K562 (cell line): ENCODE results near the gene C1orf122. TPM values are rescaled to one million over a fixed set of nuclear protein-coding genes. Genes with fewer than 3 reads are reported as not detected.

Experiments used
- CSDE1 ChIP-seq, 2 experiments: fragments of 450-650 bp; IDR thresholded peaks; 2 replicates each; pipeline ENCODE4 v1.6.1; 2016; ENCODE audit warnings: mild to moderate bottlenecking in 1 of 2
- ETV1 ChIP-seq: fragments of 450-650 bp; conservative IDR thresholded peaks from 2 replicates; pipeline ENCODE4 v1.6.1; 2016; ENCODE audit warnings: missing genetic modification characterization, control low read depth, low read depth, missing compliant biosample characterization
- HDAC2 ChIP-seq: fragments of 450-650 bp; IDR thresholded peaks from 2 replicates; pipeline ENCODE4 v1.6.1; 2016; ENCODE audit warnings: mild to moderate bottlenecking
- HDAC8 ChIP-seq: fragments of 450-650 bp; IDR thresholded peaks from 2 replicates; pipeline ENCODE4 v1.6.1; 2016; ENCODE audit warnings: mild to moderate bottlenecking, missing genetic modification characterization, moderate library complexity, missing compliant biosample characterization
- KLF16 ChIP-seq: IDR thresholded peaks from 2 replicates; pipeline ENCODE4 v1.6.1; 2016; ENCODE audit warnings: antibody characterized with exemption
- L3MBTL2 ChIP-seq: fragments of 450-650 bp; IDR thresholded peaks from 2 replicates; pipeline ENCODE4 v1.6.1; 2016; ENCODE audit warnings: mild to moderate bottlenecking, moderate library complexity
- NR3C1 ChIP-seq: sonication (generic); formaldehyde crosslinking; IDR thresholded peaks from 2 replicates; pipeline ENCODE4 v1.8.1; 2022; ENCODE audit warnings: missing genetic modification reagents
- POU5F1 ChIP-seq: fragments of 150-350 bp; IDR thresholded peaks from 2 replicates; pipeline ENCODE4 v1.6.1; 2014; ENCODE audit warnings: borderline replicate concordance, low read length, low read depth, mild to moderate bottlenecking; ENCODE audit not compliant: partially characterized antibody
- SAP30 ChIP-seq: fragments of 200-600 bp; sonication (generic); IDR thresholded peaks from 2 replicates; pipeline ENCODE4 v1.6.1; 2012; ENCODE audit warnings: borderline replicate concordance, low read depth, mild to moderate bottlenecking, moderate library complexity, low read length, control low read depth, inconsistent platforms; ENCODE audit not compliant: insufficient read depth, poor library complexity, severe bottlenecking
- ZNF75A ChIP-seq: fragments of 450-650 bp; formaldehyde crosslinking; IDR thresholded peaks from 2 replicates; pipeline ENCODE4 v1.4.0; 2020; ENCODE audit warnings: mild to moderate bottlenecking
- polyA plus RNA-seq, 8 experiments: library from polyadenylated mRNA; depleted of rRNA in 4 of 8; stranded (reverse) in 5 of 8; unstranded in 3 of 8; fragments of >200 nt; fragmentation: Nextera tagmentation in 2 of 8; fragmentation: Illumina TruSeq in 1 of 8; extraction: Ambion mirVana in 2 of 8; extraction: Trizol in 1 of 8; gene quantifications; 2 replicates each; pipeline versions ENCODE4 v1.2.1 to v1.2.3, GENCODE V29; 2011 to 2014; ENCODE audit warnings: inconsistent platforms in 1 of 8, missing spikeins in 1 of 8
- total RNA-seq, 7 experiments: library from RNA; depleted of rRNA in 6 of 7; stranded (reverse); fragments of >200 nt in 6 of 7; fragmentation: Illumina TruSeq in 2 of 7; extraction: Trizol in 2 of 7; gene quantifications; 2 replicates each; pipeline versions ENCODE4 v1.2.1 to v1.2.3, GENCODE V29; 2011 to 2021; ENCODE audit warnings: low replicate concordance in 1 of 7
- TF ChIP-seq, protein P1 (sequence below): fragments of 450-650 bp; IDR thresholded peaks from 2 replicates; pipeline ENCODE4 v1.7.0; 2016; ENCODE audit warnings: borderline replicate concordance
- TF ChIP-seq, protein P2 (sequence below), 2 experiments: fragments of 450-650 bp; IDR thresholded peaks; 2 replicates each; pipeline ENCODE4 v1.6.1; 2018; ENCODE audit warnings: mild to moderate bottlenecking in 2 of 2, low read depth in 1 of 2; ENCODE audit not compliant: partially characterized antibody in 2 of 2
- TF ChIP-seq, protein P3 (sequence below): sonication (generic); formaldehyde crosslinking; IDR thresholded peaks from 2 replicates; pipeline ENCODE4 v1.8.1; 2023; ENCODE audit warnings: mild to moderate bottlenecking, missing genetic modification reagents
- TF ChIP-seq, protein P4 (sequence below): sonication (generic); formaldehyde crosslinking; IDR thresholded peaks from 2 replicates; pipeline ENCODE4 v1.8.0; 2023; ENCODE audit warnings: mild to moderate bottlenecking, missing genetic modification reagents

Gene C1orf122
- total and polyA plus RNA-seq, 9 of the 15 experiments (the other 6 are each of a cell fraction or from before 2014, with no cell fraction given), result 3.6 to 70.9 (median 17.3) TPM

DNA sequence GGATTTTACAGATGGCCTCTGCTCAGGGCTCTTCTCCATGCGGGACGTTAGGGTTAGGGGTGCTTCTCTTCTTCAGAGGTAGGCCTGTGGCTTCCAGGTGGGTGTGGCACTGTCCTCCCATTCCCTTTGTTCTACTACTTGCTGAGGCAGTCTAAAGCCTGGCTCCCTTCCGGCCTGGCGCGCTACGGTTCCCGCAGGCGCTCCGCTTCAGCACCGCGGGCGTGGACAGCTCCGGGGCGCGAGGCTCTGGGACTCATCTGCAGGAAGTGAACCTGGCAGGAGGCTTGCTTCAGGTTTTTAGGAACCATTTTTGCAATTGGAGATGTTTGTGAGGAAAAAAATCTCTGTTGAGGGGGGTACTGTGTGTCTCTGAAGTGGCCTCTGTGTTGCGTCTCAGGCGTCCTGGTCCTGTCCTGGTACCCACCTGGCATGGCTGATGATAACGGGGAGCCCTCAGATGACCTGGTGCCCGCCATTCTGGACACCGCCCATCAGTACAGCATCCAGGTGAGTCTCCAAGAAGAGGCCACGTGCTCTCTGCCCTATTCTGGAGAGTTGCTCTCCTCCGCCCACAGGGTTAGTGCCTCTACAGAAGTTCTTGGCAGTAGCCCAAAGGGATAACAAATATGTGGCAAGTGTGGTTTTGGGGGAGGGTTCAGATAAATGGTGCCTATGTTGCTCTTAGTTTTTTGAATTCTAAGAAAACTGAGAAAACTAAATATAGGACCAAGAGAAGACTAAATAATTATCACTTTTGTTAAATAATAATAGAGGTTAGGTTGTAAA lies 12.1 kb upstream of the C1orf122 start (continued):
- TF ChIP-seq POU5F1, result no peak
- TF ChIP-seq, protein P1, sequence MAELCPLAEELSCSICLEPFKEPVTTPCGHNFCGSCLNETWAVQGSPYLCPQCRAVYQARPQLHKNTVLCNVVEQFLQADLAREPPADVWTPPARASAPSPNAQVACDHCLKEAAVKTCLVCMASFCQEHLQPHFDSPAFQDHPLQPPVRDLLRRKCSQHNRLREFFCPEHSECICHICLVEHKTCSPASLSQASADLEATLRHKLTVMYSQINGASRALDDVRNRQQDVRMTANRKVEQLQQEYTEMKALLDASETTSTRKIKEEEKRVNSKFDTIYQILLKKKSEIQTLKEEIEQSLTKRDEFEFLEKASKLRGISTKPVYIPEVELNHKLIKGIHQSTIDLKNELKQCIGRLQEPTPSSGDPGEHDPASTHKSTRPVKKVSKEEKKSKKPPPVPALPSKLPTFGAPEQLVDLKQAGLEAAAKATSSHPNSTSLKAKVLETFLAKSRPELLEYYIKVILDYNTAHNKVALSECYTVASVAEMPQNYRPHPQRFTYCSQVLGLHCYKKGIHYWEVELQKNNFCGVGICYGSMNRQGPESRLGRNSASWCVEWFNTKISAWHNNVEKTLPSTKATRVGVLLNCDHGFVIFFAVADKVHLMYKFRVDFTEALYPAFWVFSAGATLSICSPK, result no peak
- TF ChIP-seq L3MBTL2, result peak; percentile 71; the same call in 1 of the 2 replicates
- TF ChIP-seq ETV1 (tag), result peak; percentile 91
- no peak for TF ChIP-seq CSDE1 (IDR thresholded peaks at IDR 0.05)
- peak; percentile 64; the same call in 1 of the 2 replicates for TF ChIP-seq HDAC2
- no peak for TF ChIP-seq KLF16
- TF ChIP-seq, protein P2, sequence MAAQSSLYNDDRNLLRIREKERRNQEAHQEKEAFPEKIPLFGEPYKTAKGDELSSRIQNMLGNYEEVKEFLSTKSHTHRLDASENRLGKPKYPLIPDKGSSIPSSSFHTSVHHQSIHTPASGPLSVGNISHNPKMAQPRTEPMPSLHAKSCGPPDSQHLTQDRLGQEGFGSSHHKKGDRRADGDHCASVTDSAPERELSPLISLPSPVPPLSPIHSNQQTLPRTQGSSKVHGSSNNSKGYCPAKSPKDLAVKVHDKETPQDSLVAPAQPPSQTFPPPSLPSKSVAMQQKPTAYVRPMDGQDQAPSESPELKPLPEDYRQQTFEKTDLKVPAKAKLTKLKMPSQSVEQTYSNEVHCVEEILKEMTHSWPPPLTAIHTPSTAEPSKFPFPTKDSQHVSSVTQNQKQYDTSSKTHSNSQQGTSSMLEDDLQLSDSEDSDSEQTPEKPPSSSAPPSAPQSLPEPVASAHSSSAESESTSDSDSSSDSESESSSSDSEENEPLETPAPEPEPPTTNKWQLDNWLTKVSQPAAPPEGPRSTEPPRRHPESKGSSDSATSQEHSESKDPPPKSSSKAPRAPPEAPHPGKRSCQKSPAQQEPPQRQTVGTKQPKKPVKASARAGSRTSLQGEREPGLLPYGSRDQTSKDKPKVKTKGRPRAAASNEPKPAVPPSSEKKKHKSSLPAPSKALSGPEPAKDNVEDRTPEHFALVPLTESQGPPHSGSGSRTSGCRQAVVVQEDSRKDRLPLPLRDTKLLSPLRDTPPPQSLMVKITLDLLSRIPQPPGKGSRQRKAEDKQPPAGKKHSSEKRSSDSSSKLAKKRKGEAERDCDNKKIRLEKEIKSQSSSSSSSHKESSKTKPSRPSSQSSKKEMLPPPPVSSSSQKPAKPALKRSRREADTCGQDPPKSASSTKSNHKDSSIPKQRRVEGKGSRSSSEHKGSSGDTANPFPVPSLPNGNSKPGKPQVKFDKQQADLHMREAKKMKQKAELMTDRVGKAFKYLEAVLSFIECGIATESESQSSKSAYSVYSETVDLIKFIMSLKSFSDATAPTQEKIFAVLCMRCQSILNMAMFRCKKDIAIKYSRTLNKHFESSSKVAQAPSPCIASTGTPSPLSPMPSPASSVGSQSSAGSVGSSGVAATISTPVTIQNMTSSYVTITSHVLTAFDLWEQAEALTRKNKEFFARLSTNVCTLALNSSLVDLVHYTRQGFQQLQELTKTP (IDR thresholded peaks at IDR 0.05; ENCODE audit: low read depth in 1 of 2, partially characterized antibody in 2 of 2), result peak in 1 of 2 experiments; percentile 95
- TF ChIP-seq ZNF75A (CRISPR knock-in tag), result no peak
- TF ChIP-seq, protein P3, sequence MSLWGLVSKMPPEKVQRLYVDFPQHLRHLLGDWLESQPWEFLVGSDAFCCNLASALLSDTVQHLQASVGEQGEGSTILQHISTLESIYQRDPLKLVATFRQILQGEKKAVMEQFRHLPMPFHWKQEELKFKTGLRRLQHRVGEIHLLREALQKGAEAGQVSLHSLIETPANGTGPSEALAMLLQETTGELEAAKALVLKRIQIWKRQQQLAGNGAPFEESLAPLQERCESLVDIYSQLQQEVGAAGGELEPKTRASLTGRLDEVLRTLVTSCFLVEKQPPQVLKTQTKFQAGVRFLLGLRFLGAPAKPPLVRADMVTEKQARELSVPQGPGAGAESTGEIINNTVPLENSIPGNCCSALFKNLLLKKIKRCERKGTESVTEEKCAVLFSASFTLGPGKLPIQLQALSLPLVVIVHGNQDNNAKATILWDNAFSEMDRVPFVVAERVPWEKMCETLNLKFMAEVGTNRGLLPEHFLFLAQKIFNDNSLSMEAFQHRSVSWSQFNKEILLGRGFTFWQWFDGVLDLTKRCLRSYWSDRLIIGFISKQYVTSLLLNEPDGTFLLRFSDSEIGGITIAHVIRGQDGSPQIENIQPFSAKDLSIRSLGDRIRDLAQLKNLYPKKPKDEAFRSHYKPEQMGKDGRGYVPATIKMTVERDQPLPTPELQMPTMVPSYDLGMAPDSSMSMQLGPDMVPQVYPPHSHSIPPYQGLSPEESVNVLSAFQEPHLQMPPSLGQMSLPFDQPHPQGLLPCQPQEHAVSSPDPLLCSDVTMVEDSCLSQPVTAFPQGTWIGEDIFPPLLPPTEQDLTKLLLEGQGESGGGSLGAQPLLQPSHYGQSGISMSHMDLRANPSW (CRISPR knock-in tag), result no peak
- 0 out of 2 replicates have a peak, but pooled peaks have one; percentile 42 for TF ChIP-seq HDAC8
- peak; percentile 96 for TF ChIP-seq NR3C1 (CRISPR knock-in tag)
- peak; percentile 89 for TF ChIP-seq SAP30
- TF ChIP-seq, protein P4, sequence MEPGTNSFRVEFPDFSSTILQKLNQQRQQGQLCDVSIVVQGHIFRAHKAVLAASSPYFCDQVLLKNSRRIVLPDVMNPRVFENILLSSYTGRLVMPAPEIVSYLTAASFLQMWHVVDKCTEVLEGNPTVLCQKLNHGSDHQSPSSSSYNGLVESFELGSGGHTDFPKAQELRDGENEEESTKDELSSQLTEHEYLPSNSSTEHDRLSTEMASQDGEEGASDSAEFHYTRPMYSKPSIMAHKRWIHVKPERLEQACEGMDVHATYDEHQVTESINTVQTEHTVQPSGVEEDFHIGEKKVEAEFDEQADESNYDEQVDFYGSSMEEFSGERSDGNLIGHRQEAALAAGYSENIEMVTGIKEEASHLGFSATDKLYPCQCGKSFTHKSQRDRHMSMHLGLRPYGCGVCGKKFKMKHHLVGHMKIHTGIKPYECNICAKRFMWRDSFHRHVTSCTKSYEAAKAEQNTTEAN (CRISPR knock-in tag), result peak; percentile 63; the same call in 1 of the 2 replicates
